Measurements from ENCODE around the gene SHISAL2A. TPM values are rescaled to one million over a fixed set of nuclear protein-coding genes. Genes with fewer than 3 reads are reported as not detected.

The SHISAL2A gene
- total and polyA plus RNA-seq, 2 donors (not counting 3 experiments of a cell fraction or from before 2014, with no cell fraction given) = not detected

GRCh38 chr1:52683367-52683940 lies 50.5 kb downstream of the SHISAL2A start:
- Histone ChIP-seq H2AFZ (ENCODE audit: low read depth, low read length) (no peak overlapping the region), H3K4me3 (replicated peaks in 1 of 3; ENCODE audit: insufficient read depth in 1 of 3, low read depth in 1 of 3, low read length in 3 of 3) (no peak overlapping the region), H3K36me3 (ENCODE audit: control insufficient read depth in 2 of 2, extremely low read depth in 1 of 2, insufficient read depth in 2 of 2, low read length in 2 of 2) (peaks cover 9 to 13% of the 10 kb centered on the region in 2 experiments), H3K4me2 (ENCODE audit: insufficient read depth, low read length) (no peak overlapping the region), H3K27ac (ENCODE audit: insufficient read depth, low read depth, low read length) (no peak overlapping the region), H3K79me2 (ENCODE audit: control insufficient read depth, insufficient read depth, low read length) (no peaks in the 10 kb centered on the region), H3K4me1 (ENCODE audit: control insufficient read depth, extremely low read depth, insufficient read depth, low read length) (no peaks in the 10 kb centered on the region), H3K27me3 (ENCODE audit: control insufficient read depth in 2 of 2, insufficient read depth in 2 of 2, low read length in 2 of 2) (no peaks in the 10 kb centered on the region), H3K9me3 (replicated peaks; ENCODE audit: control insufficient read depth, insufficient read depth, low read length) (no peaks in the 10 kb centered on the region), H3K9me1 (replicated peaks; ENCODE audit: control insufficient read depth, extremely low read depth, insufficient read depth, low read length) (no peaks in the 10 kb centered on the region), H3K9ac (replicated peaks; ENCODE audit: extremely low read depth, insufficient read depth, low read length) (no peak overlapping the region), H4K20me1 (replicated peaks; ENCODE audit: control insufficient read depth, extremely low read depth, insufficient read depth, low read length) (no peaks in the 10 kb centered on the region)
- TF ChIP-seq MYC (IDR thresholded peaks at IDR 0.05; ENCODE audit: low read depth, low read length) (no peak), EZH2 (IDR thresholded peaks at IDR 0.05; ENCODE audit: borderline replicate concordance, low read depth, low read length, severe bottlenecking) (no peak), FOS (IDR thresholded peaks at IDR 0.05; ENCODE audit: borderline replicate concordance, insufficient read depth, low read length) (no peak), GATA2 (IDR thresholded peaks at IDR 0.05; ENCODE audit: insufficient read depth, insufficient read length, low read depth, low read length) (no peak), MAX (IDR thresholded peaks at IDR 0.05; ENCODE audit: insufficient read depth, insufficient read length) (no peak), CTCF (IDR thresholded peaks at IDR 0.05; ENCODE audit: extremely low read depth in 1 of 2, insufficient read depth in 1 of 2, low read depth in 1 of 2, low read length in 2 of 2) (no peak), POLR2A (IDR thresholded peaks at IDR 0.05; ENCODE audit: low read depth, low read length) (no peak)
- DNase-seq (ENCODE audit: low read depth, low spot score) (no peak), FAIRE-seq (no peak)
- POLR2A ChIA-PET = no interaction called here
- dilution Hi-C loops (cut with MboI; ENCODE audit: extremely low pct_ligation_motif_present, low sequenced_read_pairs) = no loop called here
- CTCF ChIA-PET = no interaction called here
- intact Hi-C loops (cut with micrococcal nuclease) = no loop called here
- no TSS peak for BruUV-seq (replicated peaks)

Measured in endothelial cell of umbilical vein (primary cell).